Measurements from ENCODE around the gene NXT2. TPM values are rescaled to one million over a fixed set of nuclear protein-coding genes. Genes with fewer than 3 reads are reported as not detected.

The NXT2 gene
- 16.0 TPM for total RNA-seq (2013)
- polyA plus RNA-seq (10 to 100 TPM in 2 of 3 donors, 1 to 10 TPM in 1; 4.2 to 22.5 (median 18.5) TPM), polyA minus RNA-seq (3.5 and 5.7 TPM in 2 replicates), total RNA-seq (23.1 to 63.2 (median 33.6) reads per million in 11 experiments)

GRCh38 chrX:109536439-109537323 lies at the start of gene NXT2:
TSS of gene NXT2 (plus strand) at chrX:109536844. CDS start at chrX:109537007, 163 bp downstream.
- Histone ChIP-seq H3K36me3 (replicated peaks in 1 of 2; ENCODE audit: control insufficient read depth in 1 of 2, insufficient read depth in 2 of 2, low read length in 2 of 2) (no peaks in the 10 kb centered on the region), H2AFZ (ENCODE audit: insufficient read depth, low read depth, low read length, poor library complexity, severe bottlenecking) (peak within 1 kb of the TSS; percentile 72), H3K4me1 (ENCODE audit: control insufficient read depth in 1 of 2, insufficient read depth in 2 of 2, low read length in 2 of 2) (peaks cover 16 to 23% of the 10 kb centered on the region in 2 donors), H3K27ac (ENCODE audit: low read depth in 1 of 2, low read length in 2 of 2) (peak within 1 kb of the TSS; percentile 92), H3K4me3 (replicated peaks in 1 of 3; ENCODE audit: low read depth in 2 of 3, low read length in 3 of 3) (peak within 1 kb of the TSS; percentile 58 to 83 (median 75)), H3K79me2 (ENCODE audit: insufficient read depth, low read length) (no peaks in the 10 kb centered on the region), H3K9ac (ENCODE audit: insufficient read depth, low read length, poor library complexity, severe bottlenecking) (peak within 1 kb of the TSS; percentile 67), H4K20me1 (ENCODE audit: insufficient read depth, low read length) (no peaks in the 10 kb centered on the region), H3K9me3 (replicated peaks in 1 of 2; ENCODE audit: control insufficient read depth in 1 of 2, insufficient read depth in 1 of 2, low read length in 2 of 2) (no peaks in the 10 kb centered on the region), H3K27me3 (ENCODE audit: control insufficient read depth in 2 of 2, insufficient read depth in 2 of 2, low read length in 2 of 2) (no peaks in the 10 kb centered on the region), H3K4me2 (replicated peaks; ENCODE audit: extremely low read depth, low read length, poor library complexity, severe bottlenecking) (peak within 1 kb of the TSS; percentile 67)
- Mint-ChIP-seq H3K4me3 (peak within 1 kb of the TSS; percentile 92 to 96), H3K4me1 (peaks cover 19% of the 10 kb centered on the region), H3K36me3 (no peaks in the 10 kb centered on the region), H3K27ac (peak within 1 kb of the TSS; percentile 97 to 99 (median 98)), H3K27me3 (ENCODE audit: low read depth in 3 of 3) (peaks cover 0 to 2% (median 2%) of the 10 kb centered on the region in 3 donors), H3K9me3 (peaks cover 0 to 7% (median 2%) of the 10 kb centered on the region in 7 donors)
- WGBS (ENCODE audit: insufficient coverage): 17% methylated on average over 6 of the region's 43 CpGs
- no peak for TF ChIP-seq CTCF (IDR thresholded peaks at IDR 0.05)
- DNase-seq: peak; percentile 87 to 93 (median 88)
- intact Hi-C loops (cut with micrococcal nuclease): no loop called here

DNA sequence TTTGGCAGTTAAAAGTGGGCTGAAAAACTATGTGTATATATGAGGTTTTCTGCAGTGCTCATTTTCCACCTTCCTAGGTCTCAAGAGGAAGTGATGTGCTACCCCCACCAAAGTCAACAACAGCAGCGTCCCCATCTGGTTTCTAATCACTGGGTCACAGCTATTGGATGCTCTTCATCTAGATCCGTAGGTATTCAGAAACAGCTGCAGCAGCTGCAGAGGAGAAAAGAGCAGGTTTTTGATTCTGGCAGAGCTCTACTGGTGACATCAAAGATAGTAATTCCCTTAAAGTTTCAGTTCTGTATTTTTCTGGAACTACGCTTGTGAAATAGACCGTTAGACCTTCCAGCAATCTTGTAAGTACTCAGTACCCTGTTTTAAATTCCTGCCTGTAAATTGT lies 49.0 kb upstream of the NXT2 start:
- no peaks in the 10 kb centered on the region for H3K9me3 ChIP-seq (replicated peaks in 1 of 2; ENCODE audit: control insufficient read depth in 1 of 2, insufficient read depth in 1 of 2, low read length in 2 of 2)
- H3K4me1 Mint-ChIP-seq: peaks cover 9% of the 10 kb centered on the region
- DNase-seq: peak; percentile 27 to 63 (median 59)
- no peaks in the 10 kb centered on the region for H3K79me2 ChIP-seq (ENCODE audit: insufficient read depth, low read length)
- WGBS (ENCODE audit: insufficient coverage): no CpG with 5 or more reads among the region's 4 CpGs
- peaks cover 0 to 2% (median 0%) of the 10 kb centered on the region in 7 donors for H3K9me3 Mint-ChIP-seq
- peak overlapping the region in 1 of 2 donors; percentile 57 for H3K4me3 Mint-ChIP-seq
- H2AFZ ChIP-seq (ENCODE audit: insufficient read depth, low read depth, low read length, poor library complexity, severe bottlenecking): no peak overlapping the region
- H3K27me3 Mint-ChIP-seq (ENCODE audit: low read depth in 3 of 3): peaks cover 0 to 4% (median 0%) of the 10 kb centered on the region in 3 donors
- peak overlapping the region; percentile 31 for H3K4me2 ChIP-seq (replicated peaks; ENCODE audit: extremely low read depth, low read length, poor library complexity, severe bottlenecking)
- intact Hi-C loops (cut with micrococcal nuclease): loop anchor here (5.0 to 10.0 kb wide), 2 partner anchors 145 to 147 kb away; no protein-coding TSS in a partner anchor
- TF ChIP-seq CTCF (IDR thresholded peaks at IDR 0.05): no peak
- H3K27ac Mint-ChIP-seq: peak overlapping the region in 6 of 7 donors; percentile 33 to 83 (median 54)
- no peak overlapping the region for H3K27ac ChIP-seq (ENCODE audit: low read depth in 1 of 2, low read length in 2 of 2)
- no peak overlapping the region for H3K9ac ChIP-seq (ENCODE audit: insufficient read depth, low read length, poor library complexity, severe bottlenecking)
- H4K20me1 ChIP-seq (ENCODE audit: insufficient read depth, low read length): no peaks in the 10 kb centered on the region
- H3K4me3 ChIP-seq (replicated peaks in 1 of 3; ENCODE audit: low read depth in 2 of 3, low read length in 3 of 3): peak overlapping the region in 1 of 3 experiments; percentile 4
- no peaks in the 10 kb centered on the region for H3K27me3 ChIP-seq (ENCODE audit: control insufficient read depth in 2 of 2, insufficient read depth in 2 of 2, low read length in 2 of 2)
- H3K36me3 ChIP-seq (replicated peaks in 1 of 2; ENCODE audit: control insufficient read depth in 1 of 2, insufficient read depth in 2 of 2, low read length in 2 of 2): no peaks in the 10 kb centered on the region
- no peaks in the 10 kb centered on the region for H3K36me3 Mint-ChIP-seq
- H3K4me1 ChIP-seq (ENCODE audit: control insufficient read depth in 1 of 2, insufficient read depth in 2 of 2, low read length in 2 of 2): peaks cover 23% of the 10 kb centered on the region in 2 donors
